HL-60 (cell line): ENCODE measurements around the gene MC1R.

Source experiments
- POLR2AphosphoS5 ChIP-seq: IDR thresholded peaks from 2 replicates; pipeline ENCODE4 v1.6.1; 2012; ENCODE audit warnings: low read depth
- TF ChIP-seq, protein P1 (sequence below): IDR thresholded peaks from 2 replicates; pipeline ENCODE4 v1.6.1; 2012; ENCODE audit warnings: low read depth; ENCODE audit not compliant: insufficient replicate concordance
- TF ChIP-seq, protein P2 (sequence below): IDR thresholded peaks from one replicate; pipeline ENCODE4 v1.5.1; 2011; ENCODE audit warnings: low read length, control low read depth, inconsistent platforms; ENCODE audit not compliant: insufficient read depth

DNA sequence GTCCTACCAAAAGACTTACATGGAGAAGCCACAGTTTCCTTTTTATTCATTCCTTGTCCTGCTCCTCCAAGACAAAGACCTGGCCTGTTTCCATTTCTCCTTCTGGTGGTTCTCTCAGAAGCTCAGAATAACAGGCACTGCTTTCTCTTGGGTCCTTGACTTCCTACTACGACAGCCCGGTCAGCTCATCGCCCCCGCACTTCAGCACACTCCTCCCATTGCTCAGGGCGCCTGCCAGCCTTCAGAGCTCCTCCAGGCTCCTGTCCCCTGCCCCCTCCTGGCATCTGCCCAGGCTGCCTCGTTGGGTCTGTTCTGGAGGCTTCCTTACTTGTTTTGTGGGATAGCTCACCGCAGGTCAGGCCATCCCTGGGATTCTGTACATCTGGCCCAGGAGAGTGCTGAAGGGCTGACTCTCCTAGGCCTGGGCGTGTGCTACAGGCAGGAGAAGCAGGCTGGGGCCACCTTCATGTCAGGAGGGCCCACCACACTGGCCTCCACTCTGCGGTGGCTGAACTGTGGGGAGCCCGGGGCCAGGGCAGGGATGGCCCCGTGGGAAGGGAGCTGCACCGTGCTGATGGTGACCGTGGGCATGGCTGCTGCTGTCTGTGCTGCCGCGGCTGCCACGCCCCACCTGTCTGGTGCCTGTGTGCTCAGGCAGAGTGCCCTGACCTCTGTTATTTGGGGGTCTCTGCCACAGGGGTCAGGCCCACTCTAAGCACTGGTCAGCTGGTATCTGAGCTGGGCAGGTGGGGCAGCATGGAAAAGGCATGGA lies 27.6 kb upstream of the MC1R start:
- TF ChIP-seq POLR2AphosphoS5, result no peak
- TF ChIP-seq, protein P1, sequence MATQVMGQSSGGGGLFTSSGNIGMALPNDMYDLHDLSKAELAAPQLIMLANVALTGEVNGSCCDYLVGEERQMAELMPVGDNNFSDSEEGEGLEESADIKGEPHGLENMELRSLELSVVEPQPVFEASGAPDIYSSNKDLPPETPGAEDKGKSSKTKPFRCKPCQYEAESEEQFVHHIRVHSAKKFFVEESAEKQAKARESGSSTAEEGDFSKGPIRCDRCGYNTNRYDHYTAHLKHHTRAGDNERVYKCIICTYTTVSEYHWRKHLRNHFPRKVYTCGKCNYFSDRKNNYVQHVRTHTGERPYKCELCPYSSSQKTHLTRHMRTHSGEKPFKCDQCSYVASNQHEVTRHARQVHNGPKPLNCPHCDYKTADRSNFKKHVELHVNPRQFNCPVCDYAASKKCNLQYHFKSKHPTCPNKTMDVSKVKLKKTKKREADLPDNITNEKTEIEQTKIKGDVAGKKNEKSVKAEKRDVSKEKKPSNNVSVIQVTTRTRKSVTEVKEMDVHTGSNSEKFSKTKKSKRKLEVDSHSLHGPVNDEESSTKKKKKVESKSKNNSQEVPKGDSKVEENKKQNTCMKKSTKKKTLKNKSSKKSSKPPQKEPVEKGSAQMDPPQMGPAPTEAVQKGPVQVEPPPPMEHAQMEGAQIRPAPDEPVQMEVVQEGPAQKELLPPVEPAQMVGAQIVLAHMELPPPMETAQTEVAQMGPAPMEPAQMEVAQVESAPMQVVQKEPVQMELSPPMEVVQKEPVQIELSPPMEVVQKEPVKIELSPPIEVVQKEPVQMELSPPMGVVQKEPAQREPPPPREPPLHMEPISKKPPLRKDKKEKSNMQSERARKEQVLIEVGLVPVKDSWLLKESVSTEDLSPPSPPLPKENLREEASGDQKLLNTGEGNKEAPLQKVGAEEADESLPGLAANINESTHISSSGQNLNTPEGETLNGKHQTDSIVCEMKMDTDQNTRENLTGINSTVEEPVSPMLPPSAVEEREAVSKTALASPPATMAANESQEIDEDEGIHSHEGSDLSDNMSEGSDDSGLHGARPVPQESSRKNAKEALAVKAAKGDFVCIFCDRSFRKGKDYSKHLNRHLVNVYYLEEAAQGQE, result no peak
- TF ChIP-seq, protein P2, sequence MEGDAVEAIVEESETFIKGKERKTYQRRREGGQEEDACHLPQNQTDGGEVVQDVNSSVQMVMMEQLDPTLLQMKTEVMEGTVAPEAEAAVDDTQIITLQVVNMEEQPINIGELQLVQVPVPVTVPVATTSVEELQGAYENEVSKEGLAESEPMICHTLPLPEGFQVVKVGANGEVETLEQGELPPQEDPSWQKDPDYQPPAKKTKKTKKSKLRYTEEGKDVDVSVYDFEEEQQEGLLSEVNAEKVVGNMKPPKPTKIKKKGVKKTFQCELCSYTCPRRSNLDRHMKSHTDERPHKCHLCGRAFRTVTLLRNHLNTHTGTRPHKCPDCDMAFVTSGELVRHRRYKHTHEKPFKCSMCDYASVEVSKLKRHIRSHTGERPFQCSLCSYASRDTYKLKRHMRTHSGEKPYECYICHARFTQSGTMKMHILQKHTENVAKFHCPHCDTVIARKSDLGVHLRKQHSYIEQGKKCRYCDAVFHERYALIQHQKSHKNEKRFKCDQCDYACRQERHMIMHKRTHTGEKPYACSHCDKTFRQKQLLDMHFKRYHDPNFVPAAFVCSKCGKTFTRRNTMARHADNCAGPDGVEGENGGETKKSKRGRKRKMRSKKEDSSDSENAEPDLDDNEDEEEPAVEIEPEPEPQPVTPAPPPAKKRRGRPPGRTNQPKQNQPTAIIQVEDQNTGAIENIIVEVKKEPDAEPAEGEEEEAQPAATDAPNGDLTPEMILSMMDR, result no peak
